ENCODE measurements around the gene TMEM119.

DNA sequence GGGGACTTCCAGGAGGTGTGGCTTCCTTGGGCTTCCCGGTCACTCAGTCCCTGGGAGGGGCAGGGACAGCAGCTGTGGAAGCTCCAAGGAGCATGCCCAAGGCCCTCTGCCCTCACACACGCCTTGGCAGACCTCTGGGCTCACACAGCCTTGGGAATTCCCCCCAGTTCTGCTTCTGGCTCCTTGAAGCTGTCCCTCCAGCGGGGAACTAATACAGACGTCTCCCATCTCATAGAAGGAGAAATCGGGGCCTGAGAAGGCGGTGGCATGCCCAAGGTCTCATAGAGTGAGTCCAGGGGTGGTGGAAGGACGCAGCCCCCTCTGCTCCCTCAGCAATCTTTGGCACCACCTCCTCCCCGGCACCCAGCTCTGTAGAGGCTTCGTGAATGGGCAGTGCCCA lies 15.7 kb upstream of the TMEM119 start:
- TF ChIP-seq, protein P1, sequence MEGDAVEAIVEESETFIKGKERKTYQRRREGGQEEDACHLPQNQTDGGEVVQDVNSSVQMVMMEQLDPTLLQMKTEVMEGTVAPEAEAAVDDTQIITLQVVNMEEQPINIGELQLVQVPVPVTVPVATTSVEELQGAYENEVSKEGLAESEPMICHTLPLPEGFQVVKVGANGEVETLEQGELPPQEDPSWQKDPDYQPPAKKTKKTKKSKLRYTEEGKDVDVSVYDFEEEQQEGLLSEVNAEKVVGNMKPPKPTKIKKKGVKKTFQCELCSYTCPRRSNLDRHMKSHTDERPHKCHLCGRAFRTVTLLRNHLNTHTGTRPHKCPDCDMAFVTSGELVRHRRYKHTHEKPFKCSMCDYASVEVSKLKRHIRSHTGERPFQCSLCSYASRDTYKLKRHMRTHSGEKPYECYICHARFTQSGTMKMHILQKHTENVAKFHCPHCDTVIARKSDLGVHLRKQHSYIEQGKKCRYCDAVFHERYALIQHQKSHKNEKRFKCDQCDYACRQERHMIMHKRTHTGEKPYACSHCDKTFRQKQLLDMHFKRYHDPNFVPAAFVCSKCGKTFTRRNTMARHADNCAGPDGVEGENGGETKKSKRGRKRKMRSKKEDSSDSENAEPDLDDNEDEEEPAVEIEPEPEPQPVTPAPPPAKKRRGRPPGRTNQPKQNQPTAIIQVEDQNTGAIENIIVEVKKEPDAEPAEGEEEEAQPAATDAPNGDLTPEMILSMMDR (IDR thresholded peaks at IDR 0.05) = no peak
- TF ChIP-seq POLR2A (IDR thresholded peaks at IDR 0.05) = no peak
